ENCODE results near the gene CFAP61.

CFAP61 gene

DNA sequence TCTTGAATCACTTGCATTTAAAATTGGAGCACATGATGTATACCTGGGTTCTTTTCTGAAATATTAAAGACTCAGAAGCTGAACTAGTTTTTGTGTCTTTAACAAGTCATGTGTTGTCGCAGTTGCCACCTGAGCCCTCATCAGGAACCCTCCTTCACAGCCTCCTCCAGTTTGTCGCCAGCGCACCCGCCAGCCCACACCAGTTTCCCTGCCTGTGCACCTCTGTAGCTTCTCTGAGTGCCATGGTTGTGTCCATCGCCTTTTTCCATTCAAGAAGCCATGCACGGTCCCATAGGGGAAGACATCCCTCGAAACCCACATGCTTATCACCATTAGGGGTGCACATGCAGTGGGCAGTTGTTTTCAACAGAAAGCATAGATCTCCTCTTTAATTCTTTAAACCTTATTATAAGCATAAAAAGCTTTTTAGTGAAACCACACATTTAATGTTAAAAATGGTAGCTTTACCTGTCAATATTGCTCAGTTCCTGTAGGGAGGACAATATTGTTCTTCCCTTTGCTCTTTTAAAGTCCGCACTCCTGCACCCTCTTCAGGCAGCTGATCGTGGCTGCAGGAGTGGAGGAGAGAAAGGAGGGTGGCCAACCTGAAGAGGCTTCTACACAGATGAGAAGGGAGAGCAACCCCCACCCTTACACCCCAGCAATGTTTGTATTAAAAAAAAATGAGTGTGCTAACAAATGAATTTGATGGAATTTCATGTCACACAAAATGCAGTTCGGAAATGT, 121.9 kb downstream of the CFAP61 start:
- DNase-seq, result no peak

DNA sequence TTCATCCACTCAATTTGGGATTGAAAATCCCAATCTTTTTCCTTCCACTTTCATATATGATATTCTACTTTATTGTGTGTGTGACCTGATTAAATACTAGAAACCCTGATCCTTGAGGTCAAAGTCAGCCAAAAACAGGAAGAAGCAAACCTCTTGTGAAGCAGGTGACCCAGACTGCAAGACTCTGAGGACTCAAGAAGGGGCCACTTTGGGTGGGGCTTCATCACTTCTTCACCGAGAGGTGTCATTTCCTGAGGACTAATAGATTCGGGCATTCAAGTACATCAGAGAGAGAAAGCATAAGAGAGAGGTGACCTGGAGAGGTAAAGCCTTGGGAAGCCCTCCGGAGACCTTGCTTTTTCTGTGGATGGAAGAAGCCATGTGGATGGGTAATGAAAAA, 129.0 kb downstream of the CFAP61 start:
- no peak for DNase-seq

DNA sequence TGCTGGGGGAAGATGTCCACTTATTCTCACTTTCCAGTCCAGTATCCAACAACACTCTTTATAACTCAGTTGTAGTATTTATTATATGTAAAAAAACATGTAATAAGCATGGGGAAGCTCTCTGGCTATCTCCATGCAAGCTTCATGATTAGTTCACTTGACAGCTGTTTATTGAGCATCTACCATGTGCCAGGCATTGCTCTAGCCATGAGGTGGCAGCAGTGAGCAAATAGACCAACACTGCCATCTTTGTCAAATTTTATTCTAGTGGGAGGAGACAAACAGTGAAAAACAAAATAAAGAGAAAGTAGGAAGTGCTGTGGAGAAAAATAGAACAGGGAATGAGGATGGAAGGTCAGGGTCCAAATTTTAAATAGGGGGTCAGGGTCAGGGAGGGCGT, 131.8 kb downstream of the CFAP61 start:
- DNase-seq, result no peak

DNA sequence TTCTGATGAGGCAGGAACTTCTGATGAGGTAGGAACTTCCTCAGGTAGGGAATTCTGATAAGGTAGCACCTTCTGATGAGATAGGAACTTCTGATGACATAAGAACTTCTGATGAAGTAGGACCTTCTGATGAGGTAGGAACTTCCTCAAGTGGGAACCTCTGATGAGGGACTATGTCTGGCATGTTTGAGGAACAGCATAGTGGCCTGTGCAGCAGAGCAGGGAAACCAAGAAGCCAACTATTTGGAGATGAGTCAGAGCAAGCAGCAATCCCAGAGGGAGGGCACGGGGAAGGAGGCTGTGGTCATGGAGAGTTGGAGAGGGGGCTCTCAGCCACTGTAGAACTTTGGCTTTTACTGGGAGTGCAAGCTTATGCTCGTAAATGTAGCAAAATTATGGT, 132.4 kb downstream of the CFAP61 start:
- no peak for DNase-seq

DNA sequence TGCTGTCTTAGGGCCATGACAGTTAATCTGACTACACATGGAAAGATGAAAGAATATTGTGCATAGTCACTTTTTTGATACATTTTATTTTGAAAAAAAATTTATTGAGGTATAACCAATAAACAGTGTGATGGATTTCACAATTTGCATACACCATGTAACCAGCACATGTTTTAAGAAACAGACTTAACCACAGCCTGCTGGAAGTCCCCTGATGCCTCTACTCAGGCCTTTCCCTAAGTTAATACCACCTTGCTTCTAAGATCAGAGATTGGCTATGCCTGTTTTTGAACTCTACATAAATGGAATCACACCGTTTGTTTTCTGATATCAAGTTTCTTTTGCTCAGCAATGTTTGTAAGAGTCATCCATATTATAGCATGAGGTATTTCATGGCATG, 136.3 kb downstream of the CFAP61 start:
- DNase-seq, result no peak

DNA sequence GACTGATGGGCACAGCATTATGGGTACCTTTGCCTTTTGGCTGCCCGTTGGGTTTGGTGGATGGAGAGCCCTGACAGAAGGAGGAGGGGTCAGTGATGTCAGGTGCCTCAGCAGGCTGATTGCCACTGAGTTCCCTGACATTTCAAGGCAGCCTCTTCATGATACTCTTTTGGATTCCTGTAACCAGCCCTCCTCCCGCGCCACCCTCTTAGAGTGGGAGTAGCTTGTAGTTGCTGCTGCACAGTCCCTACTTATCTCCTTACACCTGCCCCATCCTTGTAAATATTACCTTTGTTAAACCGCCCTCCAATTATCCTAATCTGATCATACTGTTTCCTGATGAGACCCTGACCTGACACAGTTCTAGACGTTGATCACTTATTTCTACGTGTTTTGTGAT, 140.0 kb downstream of the CFAP61 start:
- DNase-seq, result no peak

DNA sequence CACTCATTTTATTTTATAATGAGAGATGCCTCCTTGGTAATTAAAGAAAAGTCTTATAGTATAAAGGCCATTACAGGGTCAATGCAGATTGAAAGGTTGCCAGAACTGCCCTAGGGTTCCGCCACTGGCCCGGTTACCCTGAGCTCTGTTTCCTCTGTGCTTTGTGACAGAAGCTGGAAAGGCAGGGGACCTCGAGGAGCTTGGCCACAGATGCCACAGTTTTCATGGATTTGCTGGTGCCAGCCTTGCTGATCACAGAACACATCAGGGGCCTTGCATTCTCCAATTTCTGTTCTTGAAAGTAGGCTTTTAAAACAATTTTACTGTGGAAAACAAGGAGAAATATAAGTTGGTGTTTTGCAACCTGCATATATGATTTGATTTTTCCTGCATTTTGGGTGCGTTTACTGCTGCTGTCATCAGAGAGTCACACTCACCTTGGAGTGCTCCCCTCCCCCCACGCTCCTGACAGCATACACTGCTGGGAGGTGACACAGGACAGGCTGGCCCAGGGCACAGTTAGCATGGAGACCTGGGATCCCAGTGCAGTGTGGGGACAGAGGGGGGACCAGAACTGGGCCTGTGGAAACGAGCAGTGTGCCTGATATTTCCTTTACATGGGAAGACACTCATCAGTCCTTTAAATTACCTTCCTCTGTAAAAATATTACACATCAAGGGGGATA, 142.8 kb downstream of the CFAP61 start:
- DNase-seq, result no peak

DNA sequence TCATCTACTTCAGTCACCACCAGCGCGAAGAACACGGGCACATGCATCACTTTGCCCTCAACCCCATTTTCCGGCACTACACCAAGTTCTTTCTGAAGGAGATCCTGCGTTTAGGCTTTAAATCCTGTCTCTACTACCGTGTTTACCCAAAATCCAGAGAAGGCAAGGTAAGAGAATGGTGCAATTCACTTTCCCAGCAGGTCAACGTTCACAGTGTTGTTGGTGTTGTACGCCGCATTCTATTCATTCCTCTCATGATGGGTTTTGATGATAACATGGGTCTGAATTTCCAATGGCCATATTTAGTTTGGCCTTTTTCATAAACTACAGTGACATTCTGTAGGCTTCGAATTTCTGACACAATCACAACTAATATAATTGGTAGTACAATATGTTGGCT, 144.3 kb downstream of the CFAP61 start:
- no peak for DNase-seq

DNA sequence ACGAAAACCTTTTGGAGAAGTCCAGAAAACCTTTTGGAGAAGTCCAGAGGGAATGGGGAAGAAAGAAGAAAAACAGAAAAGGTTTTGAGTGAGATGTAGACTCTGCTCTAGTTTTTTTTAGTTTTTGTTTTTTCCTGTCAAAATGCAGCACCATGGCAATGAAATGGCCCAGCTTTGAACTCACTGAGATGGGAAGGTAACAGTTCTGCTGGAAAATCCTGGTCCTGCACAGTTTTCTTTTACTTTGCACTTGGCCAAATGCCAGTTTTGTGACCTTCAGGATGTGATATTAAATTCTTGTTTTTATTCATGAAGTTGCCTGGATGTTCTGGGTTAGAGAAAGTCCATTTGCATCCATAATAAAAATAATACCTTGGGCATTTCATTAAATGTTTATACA, 145.7 kb downstream of the CFAP61 start:
- no peak for DNase-seq

DNA sequence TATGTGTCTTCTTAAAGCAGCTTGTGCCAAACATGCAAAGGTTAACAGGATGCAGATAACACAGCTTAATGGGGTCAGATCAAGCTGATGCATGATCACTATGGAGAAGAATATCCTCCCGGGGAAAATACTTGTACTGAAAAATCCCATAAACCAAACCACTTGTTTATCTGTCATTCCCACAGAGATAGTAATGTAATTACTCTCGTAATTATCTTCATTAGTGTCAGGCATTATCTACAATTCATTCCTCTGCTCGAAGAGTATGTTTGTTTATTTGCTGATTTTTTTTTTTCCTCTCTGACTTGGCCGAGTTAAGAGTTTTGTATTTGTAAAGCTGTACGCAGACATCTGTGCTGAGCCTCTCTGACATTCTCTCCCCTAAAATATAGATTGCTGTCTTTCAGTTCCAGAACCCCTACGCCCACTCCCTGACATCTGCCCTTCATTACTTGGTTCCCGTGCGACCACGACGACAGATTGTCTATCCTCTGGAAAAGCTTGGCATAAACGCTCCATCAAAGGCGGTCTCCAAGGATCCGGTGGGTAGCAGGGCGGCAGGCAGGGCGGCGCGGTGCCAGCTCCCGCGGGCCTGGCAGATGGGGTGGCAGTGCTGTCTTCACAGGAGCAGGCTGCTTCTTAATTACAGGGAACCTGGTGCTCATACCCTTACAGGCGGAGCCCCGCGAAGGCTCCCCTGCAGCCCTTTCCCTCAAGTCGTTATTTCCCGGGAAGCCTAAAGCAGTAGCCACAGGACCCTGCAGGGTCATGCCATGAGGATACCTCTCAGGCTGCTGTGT, 147.2 kb downstream of the CFAP61 start:
- DNase-seq, result no peak

DNA sequence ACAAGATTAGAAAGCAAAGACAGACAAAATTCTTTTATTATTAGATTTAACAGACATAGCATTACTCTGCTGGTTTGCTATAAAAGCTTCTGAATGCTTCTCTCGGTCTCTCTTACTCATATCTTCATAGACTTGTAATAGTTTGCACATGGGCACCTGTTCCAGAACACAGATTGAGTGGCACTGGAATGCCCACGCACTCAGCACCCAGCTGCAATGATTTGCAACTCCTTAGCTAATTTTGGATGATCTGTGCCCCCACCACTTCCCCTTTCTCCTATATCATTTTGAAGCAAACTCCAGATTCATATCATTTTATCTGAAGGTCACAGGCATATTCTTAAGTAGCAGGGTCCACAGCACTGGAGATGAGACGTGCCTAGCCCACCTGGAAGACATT, 148.8 kb downstream of the CFAP61 start:
- DNase-seq, result no peak

DNA sequence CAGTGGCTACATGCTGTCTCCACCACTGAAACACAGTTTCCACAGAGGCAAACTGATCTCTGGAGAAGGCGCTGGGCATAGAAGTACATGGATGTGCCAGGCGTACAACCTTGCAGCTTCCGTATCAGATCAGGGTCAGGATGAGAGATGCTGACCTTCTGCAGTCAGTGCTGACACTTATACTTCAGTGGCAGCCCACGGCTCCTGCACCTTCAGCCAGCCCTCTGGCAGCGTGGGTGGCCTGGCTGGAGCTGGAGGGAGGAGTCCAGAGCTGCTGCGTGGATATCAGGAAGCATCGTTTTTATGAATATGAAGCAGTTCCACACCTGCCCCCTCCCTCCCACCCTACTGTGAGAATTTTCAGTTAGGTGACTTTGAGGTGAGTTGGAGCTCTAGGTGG, 149.3 kb downstream of the CFAP61 start:
- no peak for DNase-seq

DNA sequence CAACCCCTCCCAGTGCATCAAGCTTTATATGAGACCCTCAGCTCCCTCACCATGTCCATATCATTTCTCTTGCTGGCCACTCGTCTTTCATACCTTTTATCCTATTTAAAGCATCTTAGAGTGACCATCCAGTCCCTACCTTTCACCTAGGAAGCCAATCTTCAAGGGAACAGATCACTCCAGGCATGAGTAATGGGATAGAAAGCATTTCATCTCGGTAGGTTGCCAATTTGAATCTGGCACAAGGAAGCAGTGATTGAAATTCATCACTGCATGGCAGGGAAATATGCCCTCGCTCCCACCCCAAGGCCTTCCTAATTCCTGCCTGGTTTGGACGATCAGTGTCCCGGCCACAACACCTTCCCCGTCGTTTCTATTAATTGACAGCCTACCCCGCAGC, 150.4 kb downstream of the CFAP61 start:
- DNase-seq, result no peak

DNA sequence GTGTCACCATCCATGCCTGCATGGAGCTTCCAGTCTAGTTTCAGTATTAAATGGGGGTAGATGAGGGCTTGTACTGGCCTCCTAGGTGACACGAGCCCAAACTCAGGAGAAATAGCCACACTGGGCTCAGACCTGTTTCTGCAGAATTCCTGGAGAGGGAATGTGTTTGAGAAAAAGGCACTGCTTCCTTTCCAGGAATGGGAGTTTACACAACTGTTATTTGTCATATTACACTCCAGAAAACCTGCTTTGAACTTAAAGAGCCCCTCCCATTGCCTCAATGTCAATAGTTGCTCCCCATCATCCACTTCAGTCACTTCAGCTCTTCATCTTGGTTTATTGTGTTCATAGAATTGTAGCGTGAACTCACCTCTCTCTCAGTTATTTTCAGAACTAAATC, 151.5 kb downstream of the CFAP61 start:
- no peak for DNase-seq

DNA sequence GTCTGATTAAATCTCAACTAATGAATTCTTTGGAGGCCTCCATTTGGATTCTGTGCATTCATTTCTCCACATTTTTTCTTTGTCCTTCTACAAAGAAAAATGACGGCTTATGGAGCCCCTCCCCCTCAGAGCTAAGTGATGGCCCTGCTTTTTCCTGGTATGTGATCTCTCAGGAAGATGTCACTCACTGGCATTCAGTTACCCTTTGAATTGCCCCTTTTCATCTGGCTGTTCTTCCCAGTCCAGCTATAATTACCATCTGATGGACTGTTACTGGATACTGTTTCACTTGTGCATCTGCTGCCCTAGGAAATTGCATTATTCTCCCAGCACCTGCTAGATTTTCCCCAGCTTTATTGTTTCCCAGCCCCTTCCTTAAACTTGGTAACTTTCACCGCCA, 151.9 kb downstream of the CFAP61 start:
- peak; percentile 34 for DNase-seq

DNA sequence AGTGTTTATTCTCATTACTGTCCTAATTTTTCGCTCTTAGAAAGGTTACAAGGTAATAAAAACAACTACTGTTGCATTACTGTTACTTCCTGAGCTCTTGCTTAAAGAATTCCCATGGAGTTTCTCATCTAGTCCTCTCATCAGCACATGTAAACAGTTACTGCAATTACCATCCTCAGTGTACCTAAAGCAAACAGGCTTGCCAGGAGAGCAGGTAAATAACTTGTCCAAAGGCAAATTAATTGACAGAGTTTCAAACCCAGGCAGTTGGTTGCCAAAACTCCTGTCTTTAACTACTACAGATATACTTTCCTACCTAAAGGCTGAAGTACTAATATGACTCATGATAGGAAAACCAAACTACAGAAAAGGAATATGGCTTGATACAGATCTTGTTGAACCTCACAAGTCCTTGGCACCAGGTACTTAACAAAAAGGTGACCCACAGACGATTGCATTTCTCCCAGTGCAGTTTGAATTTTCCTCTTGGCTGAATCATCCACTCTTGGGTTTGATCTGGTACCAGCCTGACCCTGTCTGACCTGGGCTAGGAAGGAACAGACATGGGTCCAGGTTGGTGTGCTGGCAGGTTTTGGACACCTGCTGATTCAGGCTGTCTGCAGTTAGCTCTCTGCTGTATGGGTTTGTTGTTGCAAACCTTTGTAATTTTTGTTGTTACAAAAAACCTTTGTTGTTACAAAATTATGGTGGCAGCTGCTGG, 153.0 kb downstream of the CFAP61 start:
- DNase-seq, result no peak

DNA sequence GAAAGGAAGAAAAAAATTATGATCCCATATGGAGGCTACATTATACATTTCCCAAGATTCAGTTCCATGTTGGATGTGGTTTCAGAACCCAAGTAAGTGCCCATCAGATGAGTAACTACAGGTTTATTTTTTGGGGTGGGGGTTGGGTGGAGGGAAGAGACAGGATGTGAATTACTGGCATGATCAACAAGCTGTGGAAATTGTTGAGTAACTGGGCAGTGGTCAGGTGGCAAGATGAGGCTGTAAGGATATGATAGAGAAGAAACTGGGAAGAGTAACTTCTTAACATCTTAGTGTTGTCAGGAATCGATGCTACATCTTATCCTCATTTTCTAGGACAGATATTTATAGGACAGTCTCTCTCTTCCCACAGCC, 153.5 kb downstream of the CFAP61 start:
- no peak for DNase-seq

DNA sequence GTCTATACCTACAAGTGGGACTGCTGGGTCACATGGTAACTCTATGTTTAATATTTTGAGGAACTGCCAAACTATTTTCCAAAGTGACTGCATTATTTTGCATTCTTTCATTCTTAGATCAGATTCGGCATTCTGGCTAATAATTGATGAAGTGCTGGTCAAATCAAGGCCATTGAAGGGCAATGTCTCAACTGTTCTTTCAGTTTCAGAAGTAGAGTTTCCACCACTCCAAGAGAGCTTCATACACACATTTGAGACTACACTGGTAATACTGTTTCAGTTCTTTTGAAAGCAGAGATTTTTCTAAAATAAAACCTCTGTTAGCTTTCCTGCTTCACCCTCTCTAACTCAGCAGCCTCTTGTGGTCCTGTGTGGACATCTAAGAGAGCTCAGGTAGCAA, 154.5 kb downstream of the CFAP61 start:
- DNase-seq, result no peak

DNA sequence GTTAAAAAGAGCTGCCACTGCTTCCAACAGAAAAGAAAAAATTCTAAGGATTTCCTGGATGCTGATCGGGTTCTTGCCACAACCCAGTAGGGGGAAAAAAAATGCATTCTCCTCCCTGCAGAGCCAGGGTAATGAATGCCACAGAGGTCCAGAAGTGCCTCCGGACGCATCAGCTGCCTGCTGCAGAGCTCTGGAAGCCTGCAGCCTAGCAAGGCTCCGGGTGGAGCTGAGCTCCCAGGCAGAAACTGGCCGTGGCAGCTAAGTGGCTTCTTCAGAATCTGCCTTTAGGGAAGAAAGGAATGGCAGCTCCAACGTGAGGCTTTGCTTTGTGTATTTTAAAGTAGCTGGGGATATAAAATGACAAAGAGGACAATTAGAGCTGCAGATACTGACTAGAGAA, 155.0 kb downstream of the CFAP61 start:
- no peak for DNase-seq

DNA sequence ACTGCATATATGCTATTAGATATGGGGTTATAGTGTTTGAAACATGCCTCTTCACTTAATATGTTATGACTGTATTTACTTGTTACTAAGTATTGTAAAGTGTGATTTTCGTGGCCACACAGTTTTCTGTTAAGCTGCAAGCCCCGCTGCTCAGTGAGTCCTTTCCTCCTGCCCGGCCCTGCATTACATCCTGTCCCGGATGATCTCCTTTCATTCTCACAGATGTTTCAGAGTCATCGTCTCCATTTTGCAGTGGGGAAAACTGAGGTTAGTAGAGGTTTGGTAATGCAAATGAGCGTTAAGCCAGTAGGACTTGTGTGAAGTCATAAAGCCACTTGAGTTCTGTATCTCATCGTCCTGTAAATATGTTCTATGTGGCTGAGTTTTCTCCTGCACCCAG, 155.5 kb downstream of the CFAP61 start:
- DNase-seq, result no peak

DNA sequence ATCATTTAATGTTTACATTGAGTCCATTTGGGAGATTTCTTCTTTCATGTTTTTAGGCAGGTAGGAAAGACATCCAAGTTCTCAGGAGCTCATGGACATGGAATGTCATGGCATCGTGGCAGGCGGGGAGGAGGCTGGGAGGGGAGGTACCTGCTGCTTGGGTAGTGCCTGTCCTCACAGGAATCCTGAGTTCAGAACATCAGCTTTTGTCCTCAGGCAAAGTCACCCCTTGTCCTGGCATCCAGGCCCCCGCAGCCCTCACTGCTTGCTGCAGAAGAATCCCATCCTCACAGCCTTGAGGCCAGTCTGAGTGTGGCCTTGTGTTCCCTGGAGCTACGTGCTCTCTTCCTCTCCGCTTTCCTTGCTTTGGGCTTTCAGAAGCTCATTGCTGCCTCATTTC, 157.4 kb downstream of the CFAP61 start:
- DNase-seq, result no peak

DNA sequence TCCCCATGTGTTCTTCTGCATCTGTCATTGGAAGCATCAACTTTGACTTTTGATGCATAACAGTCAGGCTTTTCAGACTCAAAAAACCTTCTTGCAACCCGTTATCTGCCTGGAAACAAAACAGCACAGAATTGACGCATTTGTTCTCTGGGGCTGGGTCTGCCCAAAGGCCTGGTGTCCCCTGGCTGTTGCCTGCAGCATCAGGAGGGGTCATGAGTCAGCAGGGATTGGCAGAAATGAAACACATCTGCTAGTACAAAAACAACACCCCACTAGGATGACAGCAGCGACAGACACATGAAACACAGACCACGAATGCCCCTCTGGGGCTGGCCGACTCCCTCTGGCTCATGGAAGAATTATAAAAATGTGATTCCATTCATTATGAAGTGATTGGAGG, 158.0 kb downstream of the CFAP61 start:
- DNase-seq, result no peak

DNA sequence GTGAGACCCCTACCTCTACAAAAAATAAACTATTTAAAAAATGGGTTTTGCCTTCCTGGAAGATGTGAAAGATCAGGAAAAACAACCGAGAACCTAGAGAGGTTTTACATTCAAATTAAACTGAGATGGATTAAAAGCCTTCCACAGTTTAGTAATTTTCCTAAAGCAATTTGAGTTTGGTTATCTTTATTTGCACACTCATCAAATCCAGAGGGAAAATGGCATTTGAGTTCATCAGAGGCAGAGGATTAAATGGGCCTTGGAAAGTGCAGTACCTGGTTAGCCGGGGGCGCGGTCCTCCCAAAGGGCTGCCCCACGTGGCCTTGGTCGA, 158.6 kb downstream of the CFAP61 start:
- no peak for DNase-seq
